Erythroblast (primary cell): ENCODE data around the gene LHFPL2.

ENCODE experiments used
- GATA1 ChIP-seq: IDR thresholded peaks from 2 replicates; pipeline ENCODE4 v1.6.1; 2011; ENCODE audit warnings: low read depth, mild to moderate bottlenecking, control low read depth, low read length, moderate library complexity
- POLR2A ChIP-seq: IDR thresholded peaks from 2 replicates; pipeline ENCODE4 v1.6.1; 2011; ENCODE audit warnings: mild to moderate bottlenecking, low read length

GRCh38 chr5:78567617-78568016, 81.0 kb downstream of the LHFPL2 start:
- TF ChIP-seq POLR2A (no peak), GATA1 (no peak)
